Keratinocyte (primary cell): Measurements from ENCODE around the gene HORMAD1. TPM values are rescaled to one million over a fixed set of nuclear protein-coding genes. Genes with fewer than 3 reads are reported as not detected.

ENCODE experiments used
- DNase-seq: peaks from one replicate; pipeline ENCODE4 v3.0.0-alpha.2; 2011; ENCODE audit warnings: low read depth, missing footprints, low spot score
- FAIRE-seq: peaks from 2 replicates; lab custom pipeline; 2011; peaks lifted over from hg19 to GRCh38; lab: Jason Lieb, UNC
- H2AFZ ChIP-seq: 2 replicates; pipeline ENCODE4 v1.6.0; 2012; ENCODE audit warnings: low read length, control low read depth, inconsistent platforms; ENCODE audit not compliant: control insufficient read depth
- H3K27ac ChIP-seq: 2 replicates; pipeline ENCODE4 v1.5.1; 2011; ENCODE audit warnings: low read length; ENCODE audit not compliant: control insufficient read depth, insufficient read depth
- H3K27me3 ChIP-seq: 3 replicates; pipeline ENCODE4 v1.6.0; 2011; ENCODE audit warnings: low read length; ENCODE audit not compliant: control insufficient read depth, insufficient read depth; ENCODE audit errors: extremely low read depth
- H3K36me3 ChIP-seq, 2 experiments: 2 replicates in 1 of 2; 3 replicates in 1 of 2; pipeline ENCODE4 v1.5.1; 2011; ENCODE audit warnings: low read length in 2 of 2, mild to moderate bottlenecking in 1 of 2; ENCODE audit not compliant: control insufficient read depth in 2 of 2, insufficient read depth in 2 of 2; ENCODE audit errors: extremely low read depth in 1 of 2
- H3K4me1 ChIP-seq: 3 replicates; pipeline ENCODE4 v1.5.1; 2011; ENCODE audit warnings: low read length; ENCODE audit not compliant: control insufficient read depth, insufficient read depth; ENCODE audit errors: extremely low read depth
- H3K4me2 ChIP-seq: 3 replicates; pipeline ENCODE4 v1.6.0; 2011; ENCODE audit warnings: low read depth, low read length; ENCODE audit not compliant: control insufficient read depth, insufficient read depth; ENCODE audit errors: extremely low read depth
- H3K4me3 ChIP-seq, 3 experiments: fragments of 200-600 bp in 1 of 3; sonication (generic) in 1 of 3; 2 replicates in 2 of 3; 3 replicates in 1 of 3; pipeline ENCODE4 v1.5.1; 2011 to 2016; ENCODE audit warnings: low read length in 3 of 3, mild to moderate bottlenecking in 3 of 3, control low read depth in 2 of 3, inconsistent platforms in 1 of 3, low read depth in 1 of 3, mixed read lengths in 1 of 3, mixed run types in 1 of 3, moderate library complexity in 1 of 3; ENCODE audit not compliant: control insufficient read depth in 2 of 3, insufficient read depth in 2 of 3; ENCODE audit errors: extremely low read depth in 1 of 3
- H3K79me2 ChIP-seq: 2 replicates; pipeline ENCODE4 v1.6.0; 2012; ENCODE audit warnings: low read length; ENCODE audit not compliant: control insufficient read depth, insufficient read depth
- H3K9ac ChIP-seq: 3 replicates; pipeline ENCODE4 v1.6.0; 2011; ENCODE audit warnings: low read length; ENCODE audit not compliant: control insufficient read depth, insufficient read depth; ENCODE audit errors: extremely low read depth
- H3K9me1 ChIP-seq: 3 replicates; pipeline ENCODE4 v1.6.0; 2011; ENCODE audit warnings: low read length; ENCODE audit not compliant: control insufficient read depth, insufficient read depth; ENCODE audit errors: extremely low read depth
- H3K9me3 ChIP-seq: 2 replicates; pipeline ENCODE4 v1.5.1; 2012; ENCODE audit warnings: low read depth, low read length; ENCODE audit not compliant: control insufficient read depth
- H4K20me1 ChIP-seq: 3 replicates; pipeline ENCODE4 v1.6.0; 2011; ENCODE audit warnings: low read length; ENCODE audit not compliant: control insufficient read depth, insufficient read depth; ENCODE audit errors: extremely low read depth
- CTCF ChIP-seq, 3 experiments: IDR thresholded peaks in 1 of 3; conservative IDR thresholded peaks in 1 of 3; optimal IDR thresholded peaks in 1 of 3; 2 replicates in 2 of 3; 3 replicates in 1 of 3; pipeline versions ENCODE3 to v1.5.1; 2011; ENCODE audit warnings: low read length in 3 of 3, mild to moderate bottlenecking in 3 of 3, moderate library complexity in 2 of 3, control low read depth in 1 of 3, inconsistent platforms in 1 of 3; ENCODE audit not compliant: insufficient read depth in 2 of 3; ENCODE audit errors: extremely low read depth in 1 of 3
- EZH2 ChIP-seq: IDR thresholded peaks from one replicate; pipeline ENCODE4 v1.6.1; 2012; ENCODE audit warnings: inconsistent platforms, mild to moderate bottlenecking, low read length, moderate library complexity
- dilution Hi-C: fragments of 300-500 bp; cut with MboI; formaldehyde crosslinking; loops from one replicate; pipeline ENCODE4 v1.7.0; 2020; ENCODE audit warnings: low sequenced_read_pairs; ENCODE audit not compliant: extremely low pct_ligation_motif_present
- polyA plus RNA-seq, 5 experiments: library from polyadenylated mRNA; depleted of rRNA in 3 of 5; stranded (reverse) in 3 of 5; stranded (forward) in 1 of 5; unstranded in 1 of 5; fragments of >200 nt; gene quantifications; 1 replicate in 1 of 5; 2 replicates in 3 of 5; 3 replicates in 1 of 5; pipeline versions ENCODE4 v1.2.1 to v1.2.3, GENCODE V29; 2011 to 2012; ENCODE audit warnings: missing spikeins in 2 of 5, low read depth in 1 of 5, low replicate concordance in 1 of 5

The HORMAD1 gene
- polyA plus RNA-seq, 1 donor (not counting 4 experiments of a cell fraction or from before 2014, with no cell fraction given): 3.3 TPM

- no peaks in the 10 kb centered on the region for H3K27me3 ChIP-seq
- H3K79me2 ChIP-seq: no peaks in the 10 kb centered on the region
- no peaks in the 10 kb centered on the region for H3K9me3 ChIP-seq
- H3K27ac ChIP-seq: no peak overlapping the region
- H3K9me1 ChIP-seq: no peaks in the 10 kb centered on the region
- no peak for DNase-seq
- H3K9ac ChIP-seq: no peak overlapping the region
- H4K20me1 ChIP-seq: no peaks in the 10 kb centered on the region
- H3K4me1 ChIP-seq: peaks cover 13% of the 10 kb centered on the region
- no peak overlapping the region for H3K4me2 ChIP-seq
- no peaks in the 10 kb centered on the region for H3K36me3 ChIP-seq
- no peak overlapping the region for H3K4me3 ChIP-seq
- dilution Hi-C loops: no loop called here
- TF ChIP-seq EZH2 (no peak), CTCF (optimal IDR thresholded peaks at IDR 0.05 in 1 of 3, IDR thresholded peaks at IDR 0.05 in 1 of 3, conservative IDR thresholded peaks at IDR 0.05 in 1 of 3; ENCODE audit: extremely low read depth in 1 of 3, insufficient read depth in 2 of 3, low read length in 3 of 3) (no peak)
- FAIRE-seq: no peak
- H2AFZ ChIP-seq: no peak overlapping the region
These were observed 41.1 kb upstream of the HORMAD1 start for GRCh38 chr1:150761801-150762200.

GRCh38 chr1:150760013-150760412 is 39.3 kb upstream of the HORMAD1 start:
- Histone ChIP-seq H3K4me1 (peaks cover 6% of the 10 kb centered on the region), H3K36me3 (no peaks in the 10 kb centered on the region), H4K20me1 (no peaks in the 10 kb centered on the region), H3K9me1 (no peaks in the 10 kb centered on the region), H3K9me3 (no peaks in the 10 kb centered on the region), H3K4me2 (no peak overlapping the region), H3K4me3 (no peak overlapping the region), H3K79me2 (no peaks in the 10 kb centered on the region), H3K27ac (no peak overlapping the region), H2AFZ (no peak overlapping the region), H3K9ac (no peak overlapping the region), H3K27me3 (no peaks in the 10 kb centered on the region)
- TF ChIP-seq CTCF (optimal IDR thresholded peaks at IDR 0.05 in 1 of 3, IDR thresholded peaks at IDR 0.05 in 1 of 3, conservative IDR thresholded peaks at IDR 0.05 in 1 of 3; ENCODE audit: extremely low read depth in 1 of 3, insufficient read depth in 2 of 3, low read length in 3 of 3) (no peak), EZH2 (no peak)
- FAIRE-seq: no peak
- no peak for DNase-seq
- dilution Hi-C loops: no loop called here
